NCI-H345 (cell line): ENCODE measurements around the gene PAH.

Experiments used
- DNase-seq: peaks from one replicate; lab custom pipeline; 2025; lab: John Stamatoyannopoulos, UW

The PAH gene

DNA sequence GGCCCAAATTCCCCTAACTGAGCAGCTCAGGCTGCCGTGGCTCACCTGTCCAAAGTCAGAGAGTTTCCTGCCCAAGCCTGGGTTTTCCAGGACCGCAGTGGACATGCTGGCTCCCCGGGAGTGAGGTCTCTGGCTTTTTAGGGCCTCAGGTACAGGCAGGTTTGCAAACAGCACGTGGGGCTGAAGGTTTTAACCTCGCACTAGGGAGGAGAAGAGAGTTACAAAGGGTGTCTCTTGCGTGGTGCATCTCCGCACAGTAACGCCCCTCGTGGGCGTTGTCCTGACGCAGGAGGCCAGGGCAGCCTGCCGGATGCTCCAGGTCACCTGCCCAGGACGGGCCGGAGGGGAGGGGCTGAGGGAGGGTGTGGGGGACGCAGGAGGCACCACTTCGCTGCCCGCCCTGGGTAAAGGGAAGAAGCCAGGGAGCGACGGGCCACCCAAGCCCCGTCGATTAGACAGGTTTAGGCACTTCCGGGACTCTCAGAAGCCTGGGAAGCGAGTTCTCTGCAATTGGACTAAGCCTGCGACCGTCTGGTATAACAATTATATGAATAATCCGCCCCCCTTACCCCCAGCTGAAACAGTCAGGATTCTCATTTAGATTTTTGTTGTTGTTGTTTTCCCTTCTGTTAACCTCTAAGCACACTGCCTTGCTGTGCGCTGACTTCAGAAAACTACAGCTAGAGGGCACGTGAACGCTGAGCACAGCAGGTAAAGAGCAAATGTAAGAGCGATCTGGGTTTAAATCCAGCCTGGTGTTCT lies at the start of gene PAH:
TSS of gene PAH (minus strand) at position 219 of the 762 bp plus-strand sequence. CDS start at position 105, 114 bp downstream.
- DNase-seq, result no peak

DNA sequence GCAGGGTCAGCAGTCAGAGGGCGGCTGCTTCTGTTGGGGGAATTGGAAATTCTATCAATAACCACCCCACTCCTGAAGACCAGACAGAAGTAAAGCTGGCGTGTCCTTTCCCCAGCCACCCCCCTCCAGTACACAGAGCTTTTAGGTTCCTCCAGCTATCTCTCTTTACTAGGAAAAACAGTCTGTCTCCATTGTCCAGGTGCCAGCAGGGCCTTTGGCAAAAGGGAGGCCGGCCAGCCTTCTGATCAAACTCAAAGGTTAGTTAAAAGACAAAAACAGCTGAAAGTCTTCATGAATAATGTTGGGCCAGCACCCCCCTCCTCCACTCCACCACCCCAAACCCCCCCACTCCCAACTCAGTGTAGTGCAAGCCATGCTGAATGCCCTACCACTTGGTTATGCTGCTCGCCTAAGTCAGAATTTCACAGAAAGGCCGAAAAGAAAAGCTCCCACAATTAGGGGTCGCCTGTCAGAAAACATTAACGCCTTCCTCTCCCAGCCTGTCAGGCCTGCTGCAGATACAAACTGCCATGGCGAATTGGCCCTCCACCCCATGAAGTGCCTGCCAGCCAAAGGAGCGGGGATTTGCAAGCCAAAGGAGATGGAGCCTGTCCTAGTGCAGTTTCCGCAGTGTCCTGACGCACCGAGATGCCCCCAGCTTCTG lies 49.3 kb upstream of the PAH start:
- DNase-seq, result no peak

DNA sequence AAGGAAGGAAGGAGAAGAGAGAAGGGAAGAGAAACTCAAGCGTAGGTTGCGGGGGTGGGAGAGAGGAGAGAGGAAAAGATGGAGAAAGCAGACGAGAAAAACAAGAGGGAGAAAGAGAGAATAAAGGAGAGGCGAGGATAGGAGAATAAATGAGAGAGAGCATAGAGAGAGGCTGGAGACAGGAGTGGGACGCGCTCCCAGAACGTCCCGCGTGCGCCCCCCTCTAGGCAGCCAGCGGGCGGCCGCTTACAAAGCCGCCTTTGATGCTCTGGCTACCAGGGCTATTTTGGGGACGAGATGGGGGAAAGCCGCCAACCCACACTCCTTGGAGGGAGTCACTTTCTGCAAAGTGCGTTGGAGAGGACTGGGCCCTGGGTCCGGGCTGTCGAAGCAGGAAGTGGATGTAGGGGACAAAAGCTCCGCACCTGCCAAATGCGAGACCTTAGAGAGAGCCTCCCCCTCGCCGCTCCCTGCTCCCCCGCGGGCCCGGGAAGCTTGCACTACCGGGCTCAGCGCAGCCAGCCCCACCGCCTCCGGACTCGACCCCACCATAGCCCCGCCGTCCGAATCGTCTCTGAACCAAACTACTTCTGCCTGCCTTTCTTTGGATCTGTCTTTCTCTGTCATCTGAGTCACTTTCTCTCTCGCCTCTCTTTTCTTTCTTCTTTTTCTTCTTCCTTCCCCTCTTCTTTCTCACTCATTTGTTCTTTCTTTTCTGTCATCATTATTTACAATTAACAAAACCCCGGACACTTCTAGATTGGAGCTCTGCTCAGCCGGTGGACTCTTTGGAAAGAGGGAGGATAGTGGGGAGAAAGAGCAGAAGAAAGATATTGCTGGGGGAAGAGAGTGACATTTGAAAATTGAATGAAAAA lies 48.5 kb upstream of the PAH start:
- DNase-seq, result no peak

DNA sequence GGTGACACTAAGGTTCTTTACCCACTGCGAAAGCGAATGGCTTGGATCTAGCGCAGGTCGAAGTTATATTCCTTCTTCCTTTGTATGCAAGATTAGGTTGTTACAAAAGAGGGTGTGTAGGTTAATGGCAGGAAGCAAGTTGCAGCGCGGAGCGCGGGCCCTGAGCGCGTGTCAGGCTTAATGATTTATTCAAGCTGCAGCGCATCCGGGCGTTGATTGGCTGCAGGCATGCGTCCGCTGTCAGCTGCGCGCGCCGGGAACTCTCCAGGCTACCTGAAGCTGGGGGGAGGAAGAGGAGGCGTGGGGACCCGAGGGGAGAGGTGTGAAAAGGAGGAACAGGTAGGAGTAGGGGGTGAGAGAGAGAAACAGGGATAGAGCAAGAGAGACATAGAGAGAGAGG lies 47.8 kb upstream of the PAH start:
- no peak for DNase-seq

DNA sequence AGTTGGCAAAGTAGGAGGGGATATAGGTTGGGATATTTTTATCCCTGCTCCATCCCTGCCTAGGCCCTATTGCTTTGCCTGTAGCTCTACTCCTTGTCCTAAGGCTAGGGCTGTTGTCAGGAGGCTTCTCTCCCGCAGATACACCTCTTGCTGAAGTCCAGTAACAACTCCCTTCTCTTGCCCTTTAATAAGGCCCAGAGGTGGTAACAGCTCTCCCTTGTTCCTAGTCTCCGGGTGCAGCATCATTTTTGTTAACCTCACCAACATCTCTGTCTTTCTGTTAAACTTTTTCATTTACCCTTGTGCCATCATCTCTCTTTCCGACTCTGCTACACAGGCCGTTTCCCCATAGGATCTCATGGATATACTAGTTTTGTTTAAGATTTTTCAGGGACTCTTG lies 46.8 kb upstream of the PAH start:
- DNase-seq, result no peak

DNA sequence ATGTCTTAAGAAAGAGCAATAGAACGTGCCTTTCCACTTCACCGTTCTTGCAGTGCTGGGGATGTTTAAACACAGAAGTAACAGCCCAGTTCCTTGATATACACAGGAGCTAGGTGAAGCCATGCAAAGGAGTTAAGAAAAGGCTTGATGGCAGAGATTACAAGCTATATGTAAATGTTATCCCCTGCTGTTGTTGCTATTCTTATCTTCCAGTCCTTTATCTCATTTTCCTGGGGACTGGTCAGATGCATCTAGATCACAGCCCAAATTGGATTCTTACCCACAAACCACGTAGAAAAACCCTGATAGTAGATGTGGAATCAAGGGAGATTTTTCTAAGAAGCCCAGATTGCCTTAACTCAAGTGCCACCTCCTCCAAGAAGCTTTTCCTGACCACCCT lies 45.9 kb upstream of the PAH start:
- no peak for DNase-seq

DNA sequence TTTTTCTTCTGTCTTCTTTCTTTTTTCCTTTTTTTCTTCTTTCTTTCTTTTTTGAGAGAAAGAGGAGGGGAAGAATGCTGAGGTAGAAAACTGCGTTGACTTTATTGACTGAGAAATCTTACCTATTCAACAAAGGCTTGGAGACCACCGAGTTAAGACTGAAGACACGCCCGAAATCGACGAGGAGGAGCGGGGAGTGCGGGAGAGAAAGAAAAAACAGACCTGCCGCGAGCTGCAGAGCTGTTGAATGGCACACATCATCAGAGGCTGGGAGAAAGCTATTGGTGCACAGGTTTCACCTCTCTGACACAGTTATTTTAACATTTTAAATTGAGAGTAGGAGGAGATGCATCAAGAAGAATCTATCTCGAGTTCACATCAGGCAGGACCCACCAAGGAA lies 45.5 kb upstream of the PAH start:
- no peak for DNase-seq

DNA sequence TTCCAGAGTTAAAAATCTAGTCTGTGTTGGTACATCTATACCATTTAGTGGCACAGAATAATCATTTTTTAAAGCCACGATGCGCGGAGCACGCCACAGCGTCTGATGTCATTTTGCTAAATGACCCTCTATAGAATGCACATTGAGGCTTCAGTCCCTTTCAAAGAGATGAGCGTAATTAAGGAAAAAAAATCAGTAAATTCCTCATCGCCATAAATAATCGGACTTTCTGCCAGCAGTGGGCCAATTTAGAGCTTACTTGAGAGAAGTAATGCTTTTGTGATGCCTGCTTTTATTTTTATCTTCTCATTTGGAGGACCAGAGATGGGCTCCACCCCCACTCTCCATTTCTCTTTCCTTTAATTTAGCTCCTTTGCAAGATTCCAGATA lies 44.4 kb upstream of the PAH start:
- DNase-seq, result peak; percentile 80

DNA sequence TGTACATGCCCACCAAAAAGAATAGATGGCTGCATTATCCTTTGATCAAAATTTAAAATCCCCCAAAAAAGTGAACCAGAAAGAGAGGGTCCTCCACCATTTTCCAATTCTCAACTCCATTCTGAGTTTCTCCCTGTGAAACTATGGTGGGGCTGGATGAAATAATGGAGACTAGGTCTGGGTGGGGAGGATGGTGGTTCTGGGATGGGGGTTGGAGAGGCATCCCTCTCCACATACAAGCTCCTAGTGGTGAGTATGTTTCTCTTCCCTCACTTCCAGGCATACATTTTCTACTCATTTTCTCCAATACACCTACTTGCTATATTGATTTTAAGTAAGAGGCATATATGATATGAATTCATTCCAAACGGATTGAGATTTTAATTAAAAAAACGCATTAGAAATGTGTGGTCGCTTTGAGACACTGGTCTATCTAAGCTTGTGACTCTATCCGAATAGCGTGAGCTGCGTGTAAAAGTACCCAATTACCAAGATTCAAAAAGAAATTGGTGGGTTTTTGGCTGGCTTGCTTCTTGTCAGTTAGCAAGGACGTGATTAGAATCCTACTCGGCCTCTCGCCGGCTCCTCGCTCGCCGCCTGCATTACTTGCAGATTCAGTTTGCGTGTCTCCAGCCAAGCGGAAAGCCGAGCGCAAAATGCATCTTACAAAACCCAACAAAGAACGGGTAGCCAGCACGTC lies 43.9 kb upstream of the PAH start:
- DNase-seq, result peak; percentile 77

DNA sequence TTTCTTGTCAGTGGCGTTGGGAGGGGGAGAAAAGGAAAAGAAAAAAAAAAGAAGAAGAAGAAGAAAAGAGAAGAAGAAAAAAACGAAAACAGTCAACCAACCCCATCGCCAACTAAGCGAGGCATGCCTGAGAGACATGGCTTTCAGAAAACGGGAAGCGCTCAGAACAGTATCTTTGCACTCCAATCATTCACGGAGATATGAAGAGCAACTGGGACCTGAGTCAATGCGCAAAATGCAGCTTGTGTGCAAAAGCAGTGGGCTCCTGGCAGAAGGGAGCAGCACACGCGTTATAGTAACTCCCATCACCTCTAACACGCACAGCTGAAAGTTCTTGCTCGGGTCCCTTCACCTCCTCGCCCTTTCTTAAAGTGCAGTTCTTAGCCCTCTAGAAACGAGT lies 42.3 kb upstream of the PAH start:
- DNase-seq, result peak; percentile 44

DNA sequence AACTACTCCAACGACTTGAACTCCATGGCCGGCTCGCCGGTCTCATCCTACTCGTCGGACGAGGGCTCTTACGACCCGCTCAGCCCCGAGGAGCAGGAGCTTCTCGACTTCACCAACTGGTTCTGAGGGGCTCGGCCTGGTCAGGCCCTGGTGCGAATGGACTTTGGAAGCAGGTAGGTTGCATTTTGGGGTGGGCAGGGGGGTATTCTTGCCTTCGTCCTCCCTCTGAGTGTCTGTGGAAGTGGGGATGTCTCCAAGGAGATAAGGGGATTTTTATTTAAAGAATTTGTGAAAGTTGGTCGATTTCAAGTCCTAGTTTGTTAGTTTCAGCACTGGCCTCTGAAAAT lies 41.8 kb upstream of the PAH start:
- DNase-seq, result no peak

DNA sequence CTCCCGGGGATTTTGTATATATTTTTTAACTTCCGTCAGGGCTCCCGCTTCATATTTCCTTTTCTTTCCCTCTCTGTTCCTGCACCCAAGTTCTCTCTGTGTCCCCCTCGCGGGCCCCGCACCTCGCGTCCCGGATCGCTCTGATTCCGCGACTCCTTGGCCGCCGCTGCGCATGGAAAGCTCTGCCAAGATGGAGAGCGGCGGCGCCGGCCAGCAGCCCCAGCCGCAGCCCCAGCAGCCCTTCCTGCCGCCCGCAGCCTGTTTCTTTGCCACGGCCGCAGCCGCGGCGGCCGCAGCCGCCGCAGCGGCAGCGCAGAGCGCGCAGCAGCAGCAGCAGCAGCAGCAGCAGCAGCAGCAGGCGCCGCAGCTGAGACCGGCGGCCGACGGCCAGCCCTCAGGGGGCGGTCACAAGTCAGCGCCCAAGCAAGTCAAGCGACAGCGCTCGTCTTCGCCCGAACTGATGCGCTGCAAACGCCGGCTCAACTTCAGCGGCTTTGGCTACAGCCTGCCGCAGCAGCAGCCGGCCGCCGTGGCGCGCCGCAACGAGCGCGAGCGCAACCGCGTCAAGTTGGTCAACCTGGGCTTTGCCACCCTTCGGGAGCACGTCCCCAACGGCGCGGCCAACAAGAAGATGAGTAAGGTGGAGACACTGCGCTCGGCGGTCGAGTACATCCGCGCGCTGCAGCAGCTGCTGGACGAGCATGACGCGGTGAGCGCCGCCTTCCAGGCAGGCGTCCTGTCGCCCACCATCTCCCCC lies 41.2 kb upstream of the PAH start:
- DNase-seq, result peak; percentile 56

DNA sequence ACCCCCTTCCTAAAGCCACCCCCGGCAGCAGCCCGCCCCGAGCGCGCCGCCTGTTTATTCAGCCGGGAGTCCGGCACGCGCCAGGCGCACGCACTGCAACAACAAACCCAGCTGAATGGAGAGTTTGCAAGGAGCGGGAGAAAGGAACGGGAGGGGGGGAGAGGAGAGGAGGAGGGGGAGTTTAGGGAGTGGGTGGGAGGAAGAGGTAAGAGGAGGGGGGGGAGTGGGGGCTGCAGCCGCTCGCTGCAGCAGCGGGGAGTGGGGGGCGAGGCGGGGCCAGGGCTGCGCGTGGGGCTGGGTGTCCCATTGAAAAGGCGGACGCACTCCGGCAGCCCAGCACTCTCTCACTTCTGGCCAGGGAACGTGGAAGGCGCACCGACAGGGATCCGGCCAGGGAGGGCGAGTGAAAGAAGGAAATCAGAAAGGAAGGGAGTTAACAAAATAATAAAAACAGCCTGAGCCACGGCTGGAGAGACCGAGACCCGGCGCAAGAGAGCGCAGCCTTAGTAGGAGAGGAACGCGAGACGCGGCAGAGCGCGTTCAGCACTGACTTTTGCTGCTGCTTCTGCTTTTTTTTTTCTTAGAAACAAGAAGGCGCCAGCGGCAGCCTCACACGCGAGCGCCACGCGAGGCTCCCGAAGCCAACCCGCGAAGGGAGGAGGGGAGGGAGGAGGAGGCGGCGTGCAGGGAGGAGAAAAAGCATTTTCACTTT lies 40.5 kb upstream of the PAH start, which contains the start of gene ASCL1:
TSS of gene ASCL1 (plus strand) at position 336 of the 712 bp plus-strand sequence. CDS start 571 bp downstream, outside the sequence.
- DNase-seq, result peak; percentile 97

DNA sequence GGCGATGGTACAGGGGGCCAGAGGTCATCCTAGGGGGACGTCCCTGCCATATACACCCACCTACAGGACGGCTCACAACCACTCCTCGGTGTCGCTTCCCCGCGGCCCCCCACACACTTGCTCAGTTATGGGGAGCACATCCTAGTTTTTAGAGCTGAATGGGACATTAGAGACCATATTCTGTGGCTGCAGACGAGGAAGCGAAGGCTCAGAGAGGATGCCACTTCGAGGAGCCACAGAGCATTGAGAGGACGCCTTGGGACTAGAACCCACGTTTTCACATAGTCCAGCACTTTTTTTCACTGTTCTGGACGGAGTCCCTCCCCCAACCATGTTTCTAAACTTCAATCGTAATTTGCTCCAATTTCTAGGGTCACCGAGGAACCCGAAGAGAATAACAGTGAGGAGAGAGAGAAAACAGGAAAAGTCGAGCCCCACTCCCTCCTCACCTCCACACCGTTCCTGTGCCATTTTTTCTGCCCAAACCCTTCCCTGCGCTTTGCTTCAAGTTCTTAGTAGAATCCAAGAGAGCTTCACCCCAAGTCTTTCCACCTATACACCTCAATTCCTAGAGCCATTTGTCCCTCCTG lies 39.8 kb upstream of the PAH start:
- no peak for DNase-seq

DNA sequence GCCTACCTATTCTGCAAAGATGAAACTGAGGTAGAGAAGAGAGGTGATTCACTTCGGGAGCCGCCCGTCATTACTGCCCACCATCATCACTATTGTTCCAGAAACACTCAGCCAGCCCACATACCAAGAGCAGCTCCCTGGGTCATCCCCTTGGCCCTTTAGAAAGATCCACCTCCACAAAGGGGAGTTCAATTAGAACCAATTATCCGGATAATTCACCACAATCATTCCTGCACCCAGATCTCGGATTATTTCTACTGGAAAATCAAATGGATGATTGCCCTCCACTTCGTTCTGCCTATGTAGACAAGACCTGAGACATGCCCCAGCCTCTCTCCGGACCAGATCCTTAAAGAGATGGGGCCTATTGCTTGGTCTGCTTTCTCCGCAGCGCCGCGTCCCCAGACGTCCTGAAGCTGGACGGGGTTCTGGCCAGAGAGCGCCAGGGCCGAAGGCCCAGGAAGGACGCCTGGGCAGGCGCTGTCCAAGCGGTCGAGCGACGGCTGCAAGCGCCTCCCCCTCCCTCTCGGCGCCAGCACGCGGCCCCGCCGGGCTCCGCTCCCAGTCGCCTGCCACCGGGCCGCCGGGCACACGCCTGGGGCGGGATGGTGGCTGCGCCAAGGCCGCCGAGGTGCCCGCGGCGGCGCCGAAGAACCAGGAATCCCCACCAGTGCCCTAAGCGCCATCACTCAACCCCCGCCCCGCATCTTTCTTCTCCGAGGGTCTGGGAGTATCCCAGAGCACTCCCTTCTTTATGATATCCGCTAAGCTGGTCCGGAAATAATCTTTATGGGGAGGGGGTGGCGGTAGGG lies 39.1 kb upstream of the PAH start:
- DNase-seq, result peak; percentile 49

DNA sequence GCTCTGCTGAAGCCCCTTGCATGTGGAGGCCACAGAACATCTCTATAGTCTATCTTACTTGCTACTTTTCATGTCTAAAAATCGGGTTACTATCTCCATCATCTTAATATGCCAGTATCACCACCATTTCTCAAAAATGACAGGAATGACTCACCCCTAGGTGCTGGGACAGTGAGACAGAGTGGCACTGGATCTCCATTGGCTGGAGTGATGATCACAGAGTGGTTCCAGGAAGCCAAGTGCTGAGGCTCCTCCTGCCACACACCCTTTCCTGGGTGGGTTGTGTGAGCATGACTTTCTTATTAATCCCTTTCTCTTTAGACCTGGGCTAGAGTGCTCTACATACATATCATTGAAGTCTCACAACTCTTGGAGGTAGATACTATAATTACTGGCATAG lies 37.1 kb upstream of the PAH start:
- DNase-seq, result peak; percentile 70

DNA sequence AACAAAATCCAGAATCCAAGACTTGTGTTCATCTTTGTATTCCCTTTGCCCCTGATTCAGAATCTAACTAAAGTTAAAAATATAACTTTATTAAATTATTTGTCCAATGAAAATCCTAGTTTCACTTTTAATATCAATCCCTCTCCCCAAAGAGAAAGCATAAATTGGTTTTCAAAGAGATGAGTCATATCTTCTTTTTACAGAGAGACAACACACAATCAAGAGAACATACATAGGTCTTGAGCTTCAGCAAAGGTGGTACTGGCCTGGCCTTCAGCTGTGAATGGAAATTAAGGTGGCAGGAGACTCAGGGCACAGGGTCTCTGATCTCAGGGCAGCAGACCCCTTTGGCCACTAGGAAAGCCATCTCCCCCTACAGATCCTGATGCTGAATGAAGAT lies 36.2 kb upstream of the PAH start:
- no peak for DNase-seq

DNA sequence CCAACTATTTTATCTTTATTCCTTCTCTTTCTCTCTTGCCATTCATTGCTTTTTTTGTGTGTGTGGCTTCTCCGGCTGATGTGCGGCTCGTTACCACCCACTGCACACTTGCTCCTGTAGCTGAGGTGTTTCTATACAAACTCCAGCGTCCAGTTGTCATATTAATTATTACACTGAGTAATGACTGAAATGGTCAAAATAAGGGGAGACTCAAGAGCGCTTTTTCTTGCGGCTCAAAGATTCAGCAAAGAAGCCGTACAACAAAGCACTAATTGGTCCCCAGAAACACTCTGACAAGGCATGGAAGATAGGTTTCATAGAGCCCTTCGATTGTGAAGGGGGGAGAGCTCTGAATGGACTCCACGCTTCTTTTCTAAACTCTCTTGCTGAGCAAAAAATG lies 34.8 kb upstream of the PAH start:
- DNase-seq, result peak; percentile 43

DNA sequence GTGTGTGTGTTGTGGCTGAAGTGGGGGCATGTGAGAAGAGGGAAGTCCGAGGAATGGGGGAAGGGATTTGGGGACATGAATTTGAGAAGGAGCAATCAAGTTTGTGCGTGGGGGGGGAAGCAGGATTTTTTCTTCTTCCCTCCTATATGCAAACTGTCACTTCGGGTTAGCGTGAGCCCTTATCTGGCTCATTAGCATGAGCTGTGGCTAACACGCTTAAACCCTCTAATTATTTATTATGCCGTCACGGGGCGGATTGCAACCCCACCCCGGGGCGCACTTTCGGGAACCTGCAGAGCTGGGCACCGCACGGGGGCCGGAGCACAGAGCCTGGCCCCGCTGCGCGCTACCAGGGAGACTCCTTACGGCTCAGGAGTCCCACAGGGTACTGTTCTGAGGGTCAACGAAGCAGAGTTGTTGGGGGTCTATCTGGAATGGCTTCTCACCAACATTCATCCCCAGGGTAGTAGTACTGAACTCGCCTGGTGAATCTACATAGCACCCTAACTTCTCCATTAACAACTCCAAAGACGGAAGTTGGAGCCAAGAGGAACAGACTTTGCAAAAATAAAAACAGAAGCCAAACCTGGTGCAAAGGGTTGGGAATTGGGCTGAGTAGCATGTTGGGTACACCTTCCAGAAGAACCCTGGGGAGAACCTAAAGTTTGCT lies 34.0 kb upstream of the PAH start:
- DNase-seq, result peak; percentile 79
